Tibial artery (tissue), 4 donors: ENCODE data around the gene PDCD6IP.

Experiments used
- DNase-seq, 2 donors: peaks; one replicate each; pipeline ENCODE4 v3.0.0-alpha.2; 2019
- H3K27ac ChIP-seq, 2 donors: fragments of 200-600 bp; sonication (generic) in 1 of 2; 1 replicate in 1 of 2; 2 replicates in 1 of 2; pipeline ENCODE4 v1.5.1; 2018 to 2019; ENCODE audit warnings: mild to moderate bottlenecking in 1 of 2
- H3K27me3 ChIP-seq, 2 donors: fragments of 200-600 bp; sonication (generic) in 1 of 2; one replicate each; pipeline versions ENCODE4 v1.5.1 to v1.6.0; 2016 to 2019
- H3K36me3 ChIP-seq, 3 donors: fragments of 200-600 bp; sonication (generic) in 2 of 3; one replicate each; pipeline ENCODE4 v1.5.1; 2016 to 2019; ENCODE audit warnings: mild to moderate bottlenecking in 2 of 3
- H3K4me1 ChIP-seq, 4 donors: fragments of 200-600 bp; sonication (generic) in 2 of 4; 1 replicate in 3 of 4; 2 replicates in 1 of 4; pipeline ENCODE4 v1.5.1; 2016 to 2019
- H3K4me3 ChIP-seq, 2 donors: fragments of 200-600 bp; sonication (generic) in 1 of 2; 1 replicate in 1 of 2; 2 replicates in 1 of 2; pipeline ENCODE4 v1.5.1; 2018 to 2019; ENCODE audit warnings: mild to moderate bottlenecking in 2 of 2
- H3K9me3 ChIP-seq, 3 donors: fragments of 200-600 bp; sonication (generic) in 1 of 3; one replicate each; pipeline ENCODE4 v1.5.1; 2016 to 2019
- CTCF ChIP-seq, 2 experiments: fragments of 200-600 bp in 1 of 2; fragments of 450-650 bp in 1 of 2; IDR thresholded peaks; one replicate each; pipeline ENCODE4 v1.5.1; 2017 to 2019; ENCODE audit warnings: antibody characterized with exemption in 2 of 2, mild to moderate bottlenecking in 1 of 2, moderate library complexity in 1 of 2
- intact Hi-C: fragments of 100-400 bp; cut with DNase I; formaldehyde crosslinking; loops from one replicate; pipeline ENCODE4 v1.15.0; 2023; ENCODE audit warnings: low total_unique reads

PDCD6IP gene

DNA sequence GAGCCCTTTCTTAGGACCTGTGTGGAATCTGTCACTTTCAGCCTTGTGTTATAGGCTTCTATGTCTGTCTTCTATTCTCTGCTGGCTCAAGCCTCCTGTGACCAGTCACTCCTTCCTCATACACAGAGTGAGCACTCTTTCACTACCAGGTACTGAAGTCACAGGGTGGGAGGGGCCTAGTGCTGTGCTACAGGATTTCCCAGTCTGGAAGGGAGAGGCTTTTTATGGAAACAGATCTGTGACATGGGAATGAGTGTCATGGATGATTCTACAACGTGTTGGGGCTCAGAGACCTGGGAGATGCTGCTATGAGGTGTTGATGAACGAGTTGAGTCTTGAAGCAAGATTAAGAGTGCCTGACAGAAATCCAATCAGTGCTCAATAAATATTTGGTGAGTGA, 100.5 kb downstream of the PDCD6IP start:
- DNase-seq: no peak
- H3K4me3 ChIP-seq: no peak overlapping the region
- no peaks in the 10 kb centered on the region for H3K36me3 ChIP-seq
- no peaks in the 10 kb centered on the region for H3K9me3 ChIP-seq
- H3K27me3 ChIP-seq: no peaks in the 10 kb centered on the region
- no peak for TF ChIP-seq CTCF (IDR thresholded peaks at IDR 0.05)
- no peaks in the 10 kb centered on the region for H3K4me1 ChIP-seq
- no peak overlapping the region for H3K27ac ChIP-seq
- intact Hi-C loops: no loop called here

GRCh38 chr3:33900440-33900808, 102.0 kb downstream of the PDCD6IP start:
- no peak overlapping the region for H3K4me3 ChIP-seq
- intact Hi-C loops: no loop called here
- no peaks in the 10 kb centered on the region for H3K36me3 ChIP-seq
- no peaks in the 10 kb centered on the region for H3K9me3 ChIP-seq
- no peak overlapping the region for H3K27ac ChIP-seq
- DNase-seq: no peak
- no peak for TF ChIP-seq CTCF (IDR thresholded peaks at IDR 0.05)
- no peaks in the 10 kb centered on the region for H3K27me3 ChIP-seq
- H3K4me1 ChIP-seq: no peaks in the 10 kb centered on the region

DNA sequence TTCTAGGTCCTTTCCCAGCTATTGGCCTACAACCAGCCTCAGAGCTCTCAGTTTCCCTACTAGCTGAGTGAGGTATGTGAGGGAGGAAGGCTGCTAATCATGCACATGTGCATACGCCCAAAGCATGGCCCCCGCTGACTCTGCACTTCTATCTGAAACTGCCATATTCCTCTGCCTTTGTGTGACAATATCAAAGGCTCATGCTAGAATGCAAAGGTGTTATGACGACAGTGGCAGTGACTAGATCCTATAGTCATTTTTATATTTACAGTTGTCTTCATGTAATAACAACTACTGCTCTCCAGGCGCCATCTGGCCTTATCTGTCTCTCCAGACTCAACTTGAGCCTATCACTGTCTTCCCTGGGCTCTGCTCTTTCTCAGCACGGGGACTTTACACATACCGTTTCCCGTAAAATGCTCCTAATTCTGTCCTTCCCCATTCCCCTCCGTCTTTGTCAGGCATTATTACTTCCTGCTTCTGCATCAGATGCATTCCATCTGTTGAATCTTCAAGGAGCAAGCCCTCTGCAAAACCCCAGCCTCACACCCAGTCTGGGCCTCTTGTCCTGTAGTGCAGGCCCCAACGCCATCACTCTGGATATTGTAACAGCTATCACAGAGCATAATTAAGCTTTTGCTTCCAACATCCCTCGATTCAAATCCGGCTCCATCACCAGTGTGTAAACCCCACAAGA, 102.5 kb downstream of the PDCD6IP start:
- no peaks in the 10 kb centered on the region for H3K9me3 ChIP-seq
- H3K36me3 ChIP-seq: no peaks in the 10 kb centered on the region
- no peak overlapping the region for H3K4me3 ChIP-seq
- DNase-seq: no peak
- H3K27ac ChIP-seq: no peak overlapping the region
- no peak for TF ChIP-seq CTCF (IDR thresholded peaks at IDR 0.05)
- H3K4me1 ChIP-seq: no peaks in the 10 kb centered on the region
- intact Hi-C loops: no loop called here
- no peaks in the 10 kb centered on the region for H3K27me3 ChIP-seq

GRCh38 chr3:33901862-33902563, 103.6 kb downstream of the PDCD6IP start:
- H3K9me3 ChIP-seq: no peaks in the 10 kb centered on the region
- DNase-seq: no peak
- TF ChIP-seq CTCF (IDR thresholded peaks at IDR 0.05): no peak
- H3K27ac ChIP-seq: no peak overlapping the region
- H3K4me3 ChIP-seq: no peak overlapping the region
- H3K36me3 ChIP-seq: no peaks in the 10 kb centered on the region
- H3K4me1 ChIP-seq: no peaks in the 10 kb centered on the region
- no peaks in the 10 kb centered on the region for H3K27me3 ChIP-seq
- intact Hi-C loops: no loop called here

DNA sequence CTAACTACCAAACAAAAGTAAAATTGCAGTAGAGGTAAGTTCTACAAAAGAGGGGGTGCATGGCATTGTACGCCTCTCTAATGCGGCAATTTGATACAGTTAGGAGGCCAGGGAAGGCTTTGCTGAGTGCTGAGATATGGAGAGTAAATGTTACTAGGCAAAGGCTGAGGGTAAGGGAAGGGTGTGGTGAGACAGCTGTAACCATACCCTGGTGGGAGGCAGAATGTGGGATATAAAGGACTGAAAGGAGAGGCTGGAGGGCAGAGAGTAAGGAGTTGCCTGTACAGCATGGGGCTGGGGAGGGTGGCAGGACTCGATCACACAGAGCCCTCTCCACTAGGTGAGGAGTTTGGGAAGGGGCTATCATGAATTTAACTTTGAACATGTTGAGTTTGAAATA, 106.3 kb downstream of the PDCD6IP start:
- H3K4me1 ChIP-seq: no peaks in the 10 kb centered on the region
- H3K27me3 ChIP-seq: no peaks in the 10 kb centered on the region
- no peak overlapping the region for H3K27ac ChIP-seq
- H3K4me3 ChIP-seq: no peak overlapping the region
- DNase-seq: no peak
- intact Hi-C loops: no loop called here
- H3K36me3 ChIP-seq: no peaks in the 10 kb centered on the region
- no peaks in the 10 kb centered on the region for H3K9me3 ChIP-seq
- TF ChIP-seq CTCF (IDR thresholded peaks at IDR 0.05): no peak
